GM21619 (cell line): ENCODE data around the gene ELMO1.
A peak's percentile ranks its signal among the peaks of the same experiment; 100 is the strongest.

ENCODE experiments used
- ATAC-seq: cut with Tn5 transposase; IDR thresholded peaks from one replicate; pipeline ENCODE4 v1.9.1; 2021; ENCODE audit not compliant: unreplicated experiment

ELMO1 gene

DNA sequence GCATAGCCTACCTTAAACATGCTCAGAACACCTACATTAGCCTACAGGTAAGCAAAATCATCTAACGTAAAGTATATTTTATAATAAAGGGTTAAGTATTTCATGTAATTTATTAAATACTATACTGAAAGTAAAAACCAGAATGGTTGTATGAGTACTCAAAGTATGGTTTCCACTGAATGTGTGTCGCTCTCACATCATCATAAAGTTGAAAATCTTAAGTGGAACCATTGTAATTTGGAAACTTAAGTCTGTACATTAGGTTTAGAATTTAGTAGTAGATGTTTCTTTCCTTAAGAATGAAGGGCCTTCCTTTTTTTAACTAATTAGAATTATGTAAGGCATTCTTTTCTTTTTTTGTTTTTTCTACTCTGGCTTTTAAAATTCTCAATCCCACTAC is 484.4 kb downstream of the ELMO1 start:
- no peak for ATAC-seq

GRCh38 chr7:36962367-36962766 is 486.3 kb downstream of the ELMO1 start:
- no peak for ATAC-seq

GRCh38 chr7:36961693-36962092 is 487.0 kb downstream of the ELMO1 start:
- ATAC-seq, result no peak

- ATAC-seq, result no peak
Observed at GRCh38 chr7:36961097-36961496, 487.6 kb downstream of the ELMO1 start.

DNA sequence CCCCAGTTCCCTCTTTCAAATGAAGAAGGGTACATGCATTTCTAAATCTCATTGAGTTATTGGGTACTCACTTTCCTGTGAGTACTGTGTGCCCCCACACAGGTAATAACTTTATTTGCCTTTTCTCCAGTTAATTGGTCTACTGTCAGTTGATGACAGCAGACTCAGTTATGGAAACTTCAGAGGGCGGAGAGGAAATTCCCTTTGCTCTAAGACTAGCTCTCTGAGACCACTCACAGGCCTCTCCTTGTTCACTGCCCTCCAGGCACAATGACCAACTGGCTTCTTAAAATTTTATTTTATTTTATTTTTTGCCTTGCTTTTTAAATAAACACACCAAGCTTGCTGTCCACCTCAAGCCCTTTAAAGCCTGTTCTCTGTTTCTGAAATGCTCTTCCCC is 488.6 kb downstream of the ELMO1 start:
- no peak for ATAC-seq

- no peak for ATAC-seq
Observed at GRCh38 chr7:36958111-36958733, 490.4 kb downstream of the ELMO1 start.

DNA sequence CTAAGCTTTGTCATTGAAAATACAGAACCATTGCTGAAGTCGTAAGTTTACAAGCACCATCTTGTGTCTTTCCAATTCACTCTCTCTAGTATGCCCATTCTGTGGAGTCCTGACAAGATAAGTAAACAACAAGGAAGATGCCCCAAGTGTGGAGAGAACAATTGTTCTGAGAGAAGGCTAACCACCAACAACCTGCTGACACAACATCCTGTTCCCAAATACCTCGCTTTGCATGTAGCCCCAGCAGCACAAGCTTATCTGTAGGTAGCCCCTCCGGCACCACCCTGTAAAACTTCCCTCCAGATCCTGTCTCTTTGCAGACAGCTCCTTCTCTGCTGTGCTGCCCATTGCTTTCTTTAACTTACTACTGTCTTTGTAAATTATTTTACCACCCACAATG is 491.0 kb downstream of the ELMO1 start:
- ATAC-seq, result no peak

- no peak for ATAC-seq
Observed at GRCh38 chr7:36956814-36957213, 491.9 kb downstream of the ELMO1 start.

DNA sequence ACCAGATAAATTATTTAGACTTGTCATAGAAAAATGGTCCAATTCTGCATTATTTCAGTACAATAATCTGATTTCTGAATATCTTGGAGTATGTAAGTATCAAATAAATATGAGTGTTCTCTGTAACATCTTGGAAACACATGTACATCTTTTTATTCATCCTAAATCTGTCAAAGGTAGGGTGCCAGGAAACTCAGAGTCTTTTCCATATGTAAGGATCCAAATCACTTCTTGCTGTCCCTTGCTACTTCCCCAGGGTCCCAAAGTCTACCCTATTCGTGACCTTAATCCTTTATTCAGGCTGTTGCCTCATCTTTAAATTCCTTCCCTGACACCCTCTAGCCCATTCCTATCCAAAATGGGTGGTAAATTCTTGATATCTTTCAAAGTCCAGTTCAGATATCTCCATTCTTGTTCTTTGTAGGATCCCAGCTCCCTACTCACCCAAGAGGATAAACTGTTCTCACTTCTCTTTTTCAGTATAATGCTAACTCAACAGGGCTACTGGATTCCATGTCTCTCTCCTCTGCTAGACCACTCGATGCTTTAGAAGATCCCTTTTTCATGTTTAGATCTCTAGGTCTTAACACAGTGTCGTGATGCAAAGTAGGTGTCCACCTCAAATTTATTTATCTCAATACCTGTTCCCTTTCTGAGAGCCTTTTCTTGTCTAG is 493.1 kb downstream of the ELMO1 start:
- ATAC-seq, result no peak

GRCh38 chr7:36951257-36951697 is 497.4 kb downstream of the ELMO1 start:
- ATAC-seq, result peak; percentile 93

- ATAC-seq, result no peak
Observed at GRCh38 chr7:36949711-36950600, 498.7 kb downstream of the ELMO1 start.

GRCh38 chr7:36946401-36946739 is 502.3 kb downstream of the ELMO1 start:
- no peak for ATAC-seq

GRCh38 chr7:36945612-36946400 is 502.9 kb downstream of the ELMO1 start:
- no peak for ATAC-seq

DNA sequence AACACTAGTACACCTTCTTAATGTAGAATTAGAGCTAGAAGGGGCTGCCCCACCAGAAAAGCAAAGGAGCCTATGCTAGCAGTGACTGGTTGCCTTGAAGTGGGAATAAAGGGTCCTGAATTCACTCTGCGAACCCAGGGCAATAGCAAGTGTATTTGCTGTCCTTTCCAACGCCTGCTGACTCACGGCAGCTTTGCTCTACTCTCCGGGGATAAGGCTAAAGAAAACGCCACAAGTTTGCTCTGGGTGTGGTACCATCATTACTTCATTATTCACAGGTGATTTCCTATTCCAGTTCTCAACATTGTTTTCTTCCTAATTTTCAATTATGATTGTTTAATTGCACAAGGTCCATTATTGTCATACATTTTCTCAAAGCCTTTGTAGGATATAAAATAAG is 503.8 kb downstream of the ELMO1 start:
- no peak for ATAC-seq

DNA sequence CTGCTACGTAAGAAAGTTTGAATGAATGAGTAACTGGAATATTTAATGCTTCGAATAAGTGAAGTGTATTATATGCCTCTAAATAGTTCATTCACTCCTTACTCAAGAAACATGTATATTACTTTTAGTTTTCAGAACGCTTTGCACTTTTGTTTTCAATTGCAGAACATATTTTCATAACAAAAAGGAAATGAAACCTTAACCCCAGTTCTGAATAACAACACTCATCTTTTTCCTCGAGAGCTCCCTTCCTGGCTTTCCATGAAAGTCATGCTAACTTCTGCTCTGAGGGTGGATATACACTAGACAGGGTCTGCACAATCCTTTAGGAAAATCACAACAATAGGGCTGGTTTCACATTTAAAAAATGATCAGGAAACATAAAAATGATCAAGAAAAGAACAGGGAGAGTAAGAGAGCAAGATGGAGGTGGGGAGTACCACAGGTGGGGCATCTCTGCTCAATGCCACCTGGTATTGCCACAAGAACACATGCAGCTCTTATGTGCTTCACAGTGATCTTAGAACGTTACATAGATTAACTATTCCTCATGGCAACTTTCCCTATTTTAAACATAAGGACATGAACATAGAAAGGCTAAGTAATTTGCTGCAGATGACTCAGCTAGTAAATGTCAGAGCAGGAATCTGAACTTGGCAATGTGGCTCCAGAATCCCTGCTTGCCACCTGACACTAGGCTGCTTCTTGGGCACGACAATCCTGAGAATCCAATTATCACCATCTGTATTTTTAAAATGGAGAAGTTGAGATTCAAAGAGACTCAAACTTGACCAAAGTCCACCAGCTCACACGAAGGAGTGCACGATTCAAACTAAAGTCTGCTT is 504.9 kb downstream of the ELMO1 start:
- ATAC-seq, result peak; percentile 72

- ATAC-seq, result no peak
Observed at GRCh38 chr7:36942955-36943354, 505.7 kb downstream of the ELMO1 start.

DNA sequence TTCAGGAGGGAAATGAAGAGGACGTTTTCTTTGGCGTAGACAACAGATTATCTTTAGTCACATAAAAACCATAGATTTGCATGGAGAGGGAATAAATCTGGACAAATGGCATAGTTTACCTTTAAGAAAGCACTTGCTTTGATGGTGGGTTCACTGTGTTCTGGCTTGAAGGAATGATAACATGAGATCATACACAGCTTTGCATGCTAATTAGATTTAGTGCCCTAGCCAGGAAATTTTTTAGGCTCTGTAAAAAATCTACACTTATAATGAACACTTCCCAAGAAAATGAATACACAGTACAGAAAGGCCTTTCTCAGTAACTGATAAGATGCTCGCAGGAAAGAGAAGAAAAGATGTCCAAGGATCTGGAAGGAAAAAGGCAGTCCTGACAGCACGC is 506.1 kb downstream of the ELMO1 start:
- ATAC-seq, result no peak

GRCh38 chr7:36942025-36942424 is 506.6 kb downstream of the ELMO1 start:
- no peak for ATAC-seq

GRCh38 chr7:36941359-36941758 is 507.3 kb downstream of the ELMO1 start:
- ATAC-seq, result no peak

- no peak for ATAC-seq
Observed at GRCh38 chr7:36939816-36940215, 508.8 kb downstream of the ELMO1 start.
